GM12891 (cell line): ENCODE results near the gene ITM2B.

Source experiments
- POLR2A ChIP-seq: IDR thresholded peaks from 2 replicates; pipeline ENCODE4 v1.6.1; 2011; ENCODE audit warnings: low read depth, low read length, control low read depth
- POLR2AphosphoS5 ChIP-seq: IDR thresholded peaks from 2 replicates; pipeline ENCODE4 v1.6.1; 2011; ENCODE audit warnings: low read depth, low read length, control low read depth
- SPI1 ChIP-seq: IDR thresholded peaks from 2 replicates; pipeline ENCODE4 v1.6.1; 2011; ENCODE audit warnings: low read depth, low read length, control low read depth

- TF ChIP-seq POLR2A (no peak), POLR2AphosphoS5 (no peak), SPI1 (no peak)
Observed at GRCh38 chr13:48233889-48234488, 983 bp downstream of the ITM2B start.
